HepG2 (cell line): Measurements from ENCODE around the gene CD37. TPM values are rescaled to one million over a fixed set of nuclear protein-coding genes. Genes with fewer than 3 reads are reported as not detected.
"Not testable (repeated sequence)": the region's sequence is repeated elsewhere in the genome, so short reads cannot be mapped to it uniquely, and the experiment has no call there.

Source experiments
- ATAC-seq: fragments of 200-7000 bp; cut with Tn5 transposase; 3 replicates; pipeline ENCODE4 v1.9.1; 2020; ENCODE audit warnings: mild to moderate bottlenecking, moderate library complexity
- BruUV-seq: library from RNA; stranded (reverse); fragments of 400-500 nt; replicated peaks from 2 replicates; lab custom pipeline; 2021; lab: Mats Ljungman, UMichigan
- CTCF ChIA-PET: fragments of 300-600 bp; formaldehyde crosslinking; extraction: SDS; loops from one replicate; lab custom pipeline; 2021; ENCODE audit warnings: low total read pairs, inconsistent platforms, low intra/inter-chr PET ratio; lab: Yijun Ruan, JAX
- POLR2A ChIA-PET: fragments of 350-600 bp; sonication (Branson Sonifier 250); formaldehyde crosslinking; loops from one replicate; lab custom pipeline; 2020; ENCODE audit warnings: antibody characterized with exemption, inconsistent platforms; lab: Yijun Ruan, JAX
- DNase-seq: peaks from one replicate; pipeline ENCODE4 v3.0.0-alpha.2; 2015; ENCODE audit warnings: low spot score
- FAIRE-seq: peaks from 3 replicates; lab custom pipeline; 2011; peaks lifted over from hg19 to GRCh38; lab: Jason Lieb, UNC
- H2AFZ ChIP-seq: one replicate; pipeline ENCODE4 v1.6.1; 2011; ENCODE audit warnings: low read length, inconsistent platforms
- H3K27ac ChIP-seq: fragments of 300-600 bp; 3 replicates; pipeline ENCODE4 v1.8.0; 2011; ENCODE audit warnings: mixed run types, mild to moderate bottlenecking, mixed read lengths, low read length, inconsistent platforms; ENCODE audit not compliant: insufficient read depth; ENCODE audit errors: extremely low read length
- H3K27me3 ChIP-seq, 2 experiments: fragments of 200-600 bp in 1 of 2; 2 replicates in 1 of 2; 3 replicates in 1 of 2; pipeline versions ENCODE4 v1.6.0 to v1.8.0; 2011; ENCODE audit warnings: low read length in 2 of 2, mild to moderate bottlenecking in 2 of 2, moderate library complexity in 2 of 2, inconsistent platforms in 1 of 2; ENCODE audit not compliant: insufficient read depth in 2 of 2, control insufficient read depth in 1 of 2
- H3K36me3 ChIP-seq, 2 experiments: fragments of 200-600 bp in 1 of 2; replicated peaks in 1 of 2; 2 replicates in 1 of 2; 3 replicates in 1 of 2; pipeline versions ENCODE4 v1.5.1 to v1.8.0; 2011; ENCODE audit warnings: low read length in 2 of 2, inconsistent platforms in 1 of 2; ENCODE audit not compliant: insufficient read depth in 2 of 2, control insufficient read depth in 1 of 2
- H3K4me1 ChIP-seq: 2 replicates; pipeline ENCODE4 v1.5.1; 2012; ENCODE audit warnings: low read length, inconsistent platforms; ENCODE audit not compliant: insufficient read depth
- H3K4me2 ChIP-seq: 2 replicates; pipeline ENCODE4 v1.6.0; 2011; ENCODE audit warnings: low read depth, low read length, inconsistent platforms
- H3K4me3 ChIP-seq, 3 experiments: fragments of 200-600 bp in 1 of 3; sonication (generic), shearing (Covaris generic) in 1 of 3; replicated peaks in 1 of 3; 2 replicates each; pipeline ENCODE4 v1.5.1; 2011 to 2016; ENCODE audit warnings: low read length in 3 of 3, inconsistent platforms in 2 of 3, low read depth in 2 of 3, mild to moderate bottlenecking in 2 of 3, control low read depth in 1 of 3, mixed read lengths in 1 of 3; ENCODE audit not compliant: insufficient read depth in 1 of 3
- H3K79me2 ChIP-seq: one replicate; pipeline ENCODE4 v1.6.1; 2011; ENCODE audit warnings: low read length, inconsistent platforms; ENCODE audit not compliant: insufficient read depth
- H3K9ac ChIP-seq: 2 replicates; pipeline ENCODE4 v1.6.0; 2011; ENCODE audit warnings: mild to moderate bottlenecking, low read depth, low read length, inconsistent platforms; ENCODE audit not compliant: insufficient read depth
- H3K9me3 ChIP-seq: 2 replicates; pipeline ENCODE4 v1.5.1; 2012; ENCODE audit warnings: mild to moderate bottlenecking, low read length
- H4K20me1 ChIP-seq: 2 replicates; pipeline ENCODE4 v1.6.0; 2011; ENCODE audit warnings: inconsistent platforms, mild to moderate bottlenecking, low read length, moderate library complexity; ENCODE audit not compliant: insufficient read depth
- ETV6 ChIP-seq: sonication (generic); formaldehyde crosslinking; conservative IDR thresholded peaks from 2 replicates; pipeline ENCODE4 v1.4.0; 2020; ENCODE audit warnings: missing genetic modification reagents
- GABPB1 ChIP-seq: IDR thresholded peaks from 2 replicates; pipeline ENCODE4 v1.6.1; 2016; ENCODE audit warnings: mild to moderate bottlenecking, missing genetic modification reagents, moderate library complexity, missing compliant biosample characterization
- SATB2 ChIP-seq: sonication (generic); formaldehyde crosslinking; IDR thresholded peaks from 2 replicates; pipeline ENCODE4 v1.5.0; 2020; ENCODE audit warnings: missing genetic modification reagents
- SP5 ChIP-seq: IDR thresholded peaks from 2 replicates; pipeline ENCODE4 v1.6.1; 2016; ENCODE audit warnings: low read depth, borderline replicate concordance
- ZC3H4 ChIP-seq: sonication (generic); formaldehyde crosslinking; IDR thresholded peaks from 2 replicates; pipeline ENCODE4 v1.4.0; 2020; ENCODE audit warnings: missing genetic modification reagents, borderline replicate concordance
- WGBS: methylation state at CpG from one replicate; pipeline ENCODE4 v1.1.6; 2017; ENCODE audit warnings: low lambda C conversion rate; 5-methylcytosine and 5-hydroxymethylcytosine counted together
- in situ Hi-C: cut with HindIII; loops from 2 replicates; pipeline ENCODE4 v1.10.0; 2017; ENCODE audit warnings: low pct_unique_long_range_greater_than_20kb; ENCODE audit not compliant: extremely low pct_ligation_motif_present
- intact Hi-C: fragments of 100-400 bp; cut with micrococcal nuclease; formaldehyde crosslinking; loops from one replicate; pipeline ENCODE4 v1.10.0; 2022; ENCODE audit not compliant: unreplicated experiment
- polyA plus RNA-seq, 8 experiments: library from polyadenylated mRNA; depleted of rRNA in 3 of 8; stranded (reverse) in 7 of 8; unstranded in 1 of 8; fragments of >200 nt; fragmentation: Illumina TruSeq in 4 of 8; extraction: Trizol in 4 of 8; gene quantifications; 2 replicates each; pipeline versions ENCODE4 v1.2.1 to v1.2.3, GENCODE V29; 2011 to 2016; ENCODE audit warnings: low read depth in 4 of 8, missing spikeins in 1 of 8, mixed read lengths in 1 of 8; ENCODE audit not compliant: insufficient read depth in 1 of 8
- total RNA-seq, 5 experiments: library from RNA; depleted of rRNA; stranded (reverse); fragments of >200 nt; fragmentation: Illumina TruSeq; extraction: Trizol; gene quantifications; 2 replicates each; pipeline ENCODE4 v1.2.3, GENCODE V29; 2016; ENCODE audit warnings: low read depth in 1 of 5
- TF ChIP-seq, protein P1 (sequence below): sonication (generic); formaldehyde crosslinking; IDR thresholded peaks from 2 replicates; pipeline ENCODE4 v1.4.0; 2020; ENCODE audit warnings: missing genetic modification reagents
- TF ChIP-seq, protein P2 (sequence below): sonication (generic); formaldehyde crosslinking; IDR thresholded peaks from 2 replicates; pipeline ENCODE4 v1.4.0; 2020; ENCODE audit warnings: missing genetic modification reagents
- TF ChIP-seq, protein P3 (sequence below): sonication (generic); formaldehyde crosslinking; IDR thresholded peaks from 2 replicates; pipeline ENCODE4 v1.4.0; 2020; ENCODE audit warnings: missing genetic modification reagents, borderline replicate concordance
- TF ChIP-seq, protein P4 (sequence below), 2 experiments: sonication (generic) in 1 of 2; formaldehyde crosslinking in 1 of 2; IDR thresholded peaks; 2 replicates each; pipeline versions ENCODE4 v1.5.1 to v1.6.1; 2011 to 2020; ENCODE audit warnings: borderline replicate concordance in 1 of 2, low read depth in 1 of 2, low read length in 1 of 2, mild to moderate bottlenecking in 1 of 2, missing genetic modification reagents in 1 of 2, moderate library complexity in 1 of 2

The CD37 gene
- total and polyA plus RNA-seq, 2 of the 13 experiments (the other 11 are each of a cell fraction or from before 2014, with no cell fraction given), result not detected

DNA sequence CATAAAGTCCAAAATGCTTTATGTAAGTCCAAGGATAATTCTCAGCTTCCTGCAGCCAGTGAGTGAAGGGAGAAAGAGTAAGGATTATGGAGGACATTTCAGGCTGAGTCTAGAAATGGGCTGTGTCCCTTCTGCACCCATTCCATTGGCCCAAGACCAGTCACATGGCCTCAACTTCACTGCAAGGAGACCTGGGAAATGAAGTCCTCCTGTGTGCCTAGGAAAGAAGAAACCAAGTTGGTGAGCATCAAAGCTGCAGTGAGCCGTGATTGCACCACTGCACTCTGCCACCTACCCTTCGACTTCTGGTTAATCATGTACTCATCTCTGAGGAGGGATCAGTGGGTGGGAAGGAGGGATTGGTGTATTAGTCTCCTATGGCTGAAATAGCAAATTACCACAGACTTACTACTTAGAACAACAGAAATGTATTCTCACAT is 3.6 kb upstream of the CD37 start (continued):
- TF ChIP-seq, protein P1, sequence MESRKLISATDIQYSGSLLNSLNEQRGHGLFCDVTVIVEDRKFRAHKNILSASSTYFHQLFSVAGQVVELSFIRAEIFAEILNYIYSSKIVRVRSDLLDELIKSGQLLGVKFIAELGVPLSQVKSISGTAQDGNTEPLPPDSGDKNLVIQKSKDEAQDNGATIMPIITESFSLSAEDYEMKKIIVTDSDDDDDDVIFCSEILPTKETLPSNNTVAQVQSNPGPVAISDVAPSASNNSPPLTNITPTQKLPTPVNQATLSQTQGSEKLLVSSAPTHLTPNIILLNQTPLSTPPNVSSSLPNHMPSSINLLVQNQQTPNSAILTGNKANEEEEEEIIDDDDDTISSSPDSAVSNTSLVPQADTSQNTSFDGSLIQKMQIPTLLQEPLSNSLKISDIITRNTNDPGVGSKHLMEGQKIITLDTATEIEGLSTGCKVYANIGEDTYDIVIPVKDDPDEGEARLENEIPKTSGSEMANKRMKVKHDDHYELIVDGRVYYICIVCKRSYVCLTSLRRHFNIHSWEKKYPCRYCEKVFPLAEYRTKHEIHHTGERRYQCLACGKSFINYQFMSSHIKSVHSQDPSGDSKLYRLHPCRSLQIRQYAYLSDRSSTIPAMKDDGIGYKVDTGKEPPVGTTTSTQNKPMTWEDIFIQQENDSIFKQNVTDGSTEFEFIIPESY (CRISPR knock-in tag), result no peak
- TF ChIP-seq, protein P2, sequence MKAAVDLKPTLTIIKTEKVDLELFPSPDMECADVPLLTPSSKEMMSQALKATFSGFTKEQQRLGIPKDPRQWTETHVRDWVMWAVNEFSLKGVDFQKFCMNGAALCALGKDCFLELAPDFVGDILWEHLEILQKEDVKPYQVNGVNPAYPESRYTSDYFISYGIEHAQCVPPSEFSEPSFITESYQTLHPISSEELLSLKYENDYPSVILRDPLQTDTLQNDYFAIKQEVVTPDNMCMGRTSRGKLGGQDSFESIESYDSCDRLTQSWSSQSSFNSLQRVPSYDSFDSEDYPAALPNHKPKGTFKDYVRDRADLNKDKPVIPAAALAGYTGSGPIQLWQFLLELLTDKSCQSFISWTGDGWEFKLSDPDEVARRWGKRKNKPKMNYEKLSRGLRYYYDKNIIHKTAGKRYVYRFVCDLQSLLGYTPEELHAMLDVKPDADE (CRISPR knock-in tag), result no peak
- TF ChIP-seq ZC3H4 (no peak), SATB2 (CRISPR knock-in tag) (no peak), GABPB1 (CRISPR knock-in tag) (peak; percentile 41; the same call in 1 of the 2 replicates), SP5 (CRISPR knock-in tag) (no peak), ETV6 (CRISPR knock-in tag) (no peak)
- TF ChIP-seq, protein P3, sequence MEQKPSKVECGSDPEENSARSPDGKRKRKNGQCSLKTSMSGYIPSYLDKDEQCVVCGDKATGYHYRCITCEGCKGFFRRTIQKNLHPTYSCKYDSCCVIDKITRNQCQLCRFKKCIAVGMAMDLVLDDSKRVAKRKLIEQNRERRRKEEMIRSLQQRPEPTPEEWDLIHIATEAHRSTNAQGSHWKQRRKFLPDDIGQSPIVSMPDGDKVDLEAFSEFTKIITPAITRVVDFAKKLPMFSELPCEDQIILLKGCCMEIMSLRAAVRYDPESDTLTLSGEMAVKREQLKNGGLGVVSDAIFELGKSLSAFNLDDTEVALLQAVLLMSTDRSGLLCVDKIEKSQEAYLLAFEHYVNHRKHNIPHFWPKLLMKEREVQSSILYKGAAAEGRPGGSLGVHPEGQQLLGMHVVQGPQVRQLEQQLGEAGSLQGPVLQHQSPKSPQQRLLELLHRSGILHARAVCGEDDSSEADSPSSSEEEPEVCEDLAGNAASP (CRISPR knock-in tag), result no peak
- TF ChIP-seq, protein P4, sequence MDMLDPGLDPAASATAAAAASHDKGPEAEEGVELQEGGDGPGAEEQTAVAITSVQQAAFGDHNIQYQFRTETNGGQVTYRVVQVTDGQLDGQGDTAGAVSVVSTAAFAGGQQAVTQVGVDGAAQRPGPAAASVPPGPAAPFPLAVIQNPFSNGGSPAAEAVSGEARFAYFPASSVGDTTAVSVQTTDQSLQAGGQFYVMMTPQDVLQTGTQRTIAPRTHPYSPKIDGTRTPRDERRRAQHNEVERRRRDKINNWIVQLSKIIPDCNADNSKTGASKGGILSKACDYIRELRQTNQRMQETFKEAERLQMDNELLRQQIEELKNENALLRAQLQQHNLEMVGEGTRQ (IDR thresholded peaks at IDR 0.05; ENCODE audit: low read depth, low read length), result peak; percentile 93
- TF ChIP-seq, protein P4 (CRISPR knock-in tag; IDR thresholded peaks at IDR 0.05; ENCODE audit: borderline replicate concordance), result peak; percentile 98; the same call in 1 of the 2 replicates

DNA sequence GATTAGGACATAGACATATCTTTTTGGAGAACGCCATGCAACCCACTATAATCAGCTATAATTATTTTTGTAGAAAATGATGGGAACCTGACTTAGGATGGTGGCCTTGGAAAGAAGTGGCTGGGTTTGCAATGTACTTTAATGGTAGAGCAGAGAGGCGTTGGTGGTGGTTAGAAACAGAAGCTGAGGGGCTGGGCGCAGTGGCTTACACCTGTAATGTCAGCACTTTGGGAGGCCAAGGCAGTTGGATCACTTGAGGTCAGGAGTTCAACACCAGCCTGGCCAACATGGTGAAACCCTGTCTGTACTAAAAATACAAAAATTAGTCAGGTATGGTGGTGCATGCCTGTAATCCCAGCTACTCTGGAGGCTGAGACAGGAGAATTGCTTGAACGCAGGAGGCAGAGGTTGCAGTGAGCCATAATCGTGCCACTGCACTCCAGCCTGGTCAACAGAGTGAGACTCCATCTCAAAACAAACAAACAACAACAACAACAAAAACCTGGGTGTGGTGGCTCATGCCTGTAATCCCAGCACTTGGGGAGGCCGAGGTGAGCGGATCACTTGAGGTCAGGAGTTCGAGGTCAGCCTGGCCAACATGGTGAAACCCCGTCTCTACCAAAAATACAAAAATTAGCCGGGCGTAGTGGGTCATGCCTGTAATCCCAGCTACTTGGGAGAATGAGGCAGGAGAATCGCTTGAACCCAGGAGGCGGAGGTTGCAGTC is 2.4 kb upstream of the CD37 start:
- H3K4me1 ChIP-seq, result peaks cover 35% of the 10 kb centered on the region
- 59% methylated on average over 13 of the region's 13 CpGs for WGBS
- H3K9ac ChIP-seq, CTCF ChIA-PET, H3K79me2 ChIP-seq, H4K20me1 ChIP-seq, H3K4me3 ChIP-seq, H3K9me3 ChIP-seq, FAIRE-seq, BruUV-seq, H2AFZ ChIP-seq, H3K4me2 ChIP-seq, H3K27me3 ChIP-seq, H3K36me3 ChIP-seq, ATAC-seq, POLR2A ChIA-PET, H3K27ac ChIP-seq, DNase-seq, in situ Hi-C loops, intact Hi-C loops: not testable (repeated sequence)
